Stimulated activated CD4-positive, alpha-beta T cell treated with anti-CD3 and anti-CD28 coated beads, Interleukin-2, amount 100 ng/mL, for 48 hours (primary cell): ENCODE measurements around the gene OSBPL5.

Experiments used
- DNase-seq, 2 donors: peaks; one replicate each; pipeline ENCODE4 v3.0.0-alpha.2; 2020

The OSBPL5 gene, protein sequence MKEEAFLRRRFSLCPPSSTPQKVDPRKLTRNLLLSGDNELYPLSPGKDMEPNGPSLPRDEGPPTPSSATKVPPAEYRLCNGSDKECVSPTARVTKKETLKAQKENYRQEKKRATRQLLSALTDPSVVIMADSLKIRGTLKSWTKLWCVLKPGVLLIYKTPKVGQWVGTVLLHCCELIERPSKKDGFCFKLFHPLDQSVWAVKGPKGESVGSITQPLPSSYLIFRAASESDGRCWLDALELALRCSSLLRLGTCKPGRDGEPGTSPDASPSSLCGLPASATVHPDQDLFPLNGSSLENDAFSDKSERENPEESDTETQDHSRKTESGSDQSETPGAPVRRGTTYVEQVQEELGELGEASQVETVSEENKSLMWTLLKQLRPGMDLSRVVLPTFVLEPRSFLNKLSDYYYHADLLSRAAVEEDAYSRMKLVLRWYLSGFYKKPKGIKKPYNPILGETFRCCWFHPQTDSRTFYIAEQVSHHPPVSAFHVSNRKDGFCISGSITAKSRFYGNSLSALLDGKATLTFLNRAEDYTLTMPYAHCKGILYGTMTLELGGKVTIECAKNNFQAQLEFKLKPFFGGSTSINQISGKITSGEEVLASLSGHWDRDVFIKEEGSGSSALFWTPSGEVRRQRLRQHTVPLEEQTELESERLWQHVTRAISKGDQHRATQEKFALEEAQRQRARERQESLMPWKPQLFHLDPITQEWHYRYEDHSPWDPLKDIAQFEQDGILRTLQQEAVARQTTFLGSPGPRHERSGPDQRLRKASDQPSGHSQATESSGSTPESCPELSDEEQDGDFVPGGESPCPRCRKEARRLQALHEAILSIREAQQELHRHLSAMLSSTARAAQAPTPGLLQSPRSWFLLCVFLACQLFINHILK

DNA sequence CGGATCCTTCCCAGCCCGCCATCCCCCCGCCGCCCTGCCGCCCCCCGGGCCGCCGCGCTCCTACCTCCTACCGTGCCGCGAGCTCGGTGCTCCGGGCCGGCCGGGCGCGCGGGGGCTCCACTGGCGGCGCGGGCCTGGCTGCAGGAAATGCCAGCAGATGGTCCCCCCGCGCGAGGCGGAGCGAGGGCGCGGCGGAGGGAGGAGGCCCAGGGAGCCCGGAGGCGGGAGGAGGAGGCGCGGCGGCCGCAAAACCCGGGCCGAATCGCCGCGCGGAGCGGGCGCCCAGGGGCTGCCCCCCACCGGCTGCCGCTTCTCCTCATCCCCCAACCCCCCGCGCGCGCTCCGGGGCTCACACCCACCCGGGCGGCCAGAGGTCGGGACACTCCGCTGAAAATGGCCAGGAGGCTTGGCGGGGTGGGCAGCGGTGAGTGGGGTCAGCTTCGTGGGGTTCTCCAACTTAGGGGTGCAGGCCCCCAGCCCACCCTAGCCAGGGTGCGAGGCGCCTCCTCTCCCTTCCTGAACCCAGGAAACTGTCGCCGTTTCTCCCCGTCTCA lies at the start of gene OSBPL5:
Gene OSBPL5 (minus strand): TSS at position 159 of the 554 bp plus-strand sequence. CDS start 36,162 bp downstream, outside the sequence.
- DNase-seq = peak; percentile 34 to 36

DNA sequence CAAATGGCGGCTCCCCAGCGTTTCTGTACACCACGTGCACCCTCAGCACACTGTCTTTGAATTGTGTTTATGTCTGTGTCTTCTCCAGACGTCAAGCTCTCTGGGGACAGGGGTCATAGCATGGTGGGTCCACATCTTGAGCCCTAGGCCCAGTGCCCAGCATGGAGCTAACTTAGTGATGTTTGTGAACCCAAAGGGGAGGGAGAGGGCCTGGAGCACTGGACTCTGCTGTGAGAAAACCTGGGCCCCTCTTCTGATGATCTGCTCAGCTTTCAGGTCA lies 49.2 kb upstream of the OSBPL5 start:
- DNase-seq = no peak

DNA sequence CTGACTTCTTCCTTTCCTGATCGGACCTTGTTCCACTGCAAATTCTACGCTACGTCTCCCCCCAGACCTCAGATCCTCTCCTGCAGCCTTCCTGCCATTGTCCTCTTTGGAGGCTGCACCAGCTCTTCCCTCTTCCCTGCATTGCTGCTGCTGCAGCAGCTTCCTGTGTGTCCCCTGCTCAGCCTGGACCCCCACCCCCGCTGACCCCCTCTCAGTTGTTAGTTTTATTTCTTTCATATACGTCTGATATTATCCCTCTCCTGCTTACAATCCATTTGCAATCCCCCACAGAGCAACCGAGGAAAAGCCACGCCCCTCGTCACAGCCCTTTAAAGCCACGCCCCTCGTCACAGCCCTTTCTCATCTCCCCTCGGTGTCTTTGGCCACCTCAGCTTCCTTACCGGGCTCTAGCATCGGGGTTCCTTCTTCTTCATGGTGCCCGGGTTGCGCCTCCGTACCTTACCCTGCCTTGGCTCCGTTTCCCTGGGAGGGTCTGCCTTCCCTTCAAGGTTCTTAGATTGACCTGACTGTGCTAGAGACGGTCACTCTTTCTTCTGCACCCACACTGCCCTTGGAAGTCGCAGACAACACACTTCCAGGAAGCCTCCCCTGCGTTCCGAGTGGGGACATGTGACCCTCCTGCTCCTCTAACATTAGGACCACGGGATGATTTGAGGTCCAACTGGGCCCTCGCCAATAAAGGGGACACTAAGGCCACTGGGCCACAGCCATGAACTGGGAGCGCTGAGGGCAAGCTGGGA lies 48.7 kb upstream of the OSBPL5 start:
- DNase-seq = no peak

DNA sequence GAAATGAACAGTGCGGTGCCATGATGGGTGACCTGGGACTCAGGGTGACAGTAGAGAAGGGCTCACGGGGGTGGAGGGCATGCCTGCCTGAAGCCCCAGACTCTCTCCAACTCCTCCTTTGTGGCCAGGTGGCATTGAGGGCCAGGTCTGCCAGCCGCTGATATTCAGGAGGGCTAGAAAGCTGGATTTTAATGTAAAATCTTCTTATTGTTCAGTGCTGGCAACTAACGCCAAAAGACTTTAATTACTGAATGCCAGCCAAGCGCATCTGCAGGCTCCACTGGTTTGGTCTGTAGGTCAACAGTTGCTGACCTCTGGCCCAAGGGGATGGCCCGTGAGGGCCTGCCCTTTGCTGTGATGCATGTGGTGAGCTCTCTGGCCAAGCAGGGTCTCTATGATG lies 43.2 kb upstream of the OSBPL5 start:
- DNase-seq = no peak

DNA sequence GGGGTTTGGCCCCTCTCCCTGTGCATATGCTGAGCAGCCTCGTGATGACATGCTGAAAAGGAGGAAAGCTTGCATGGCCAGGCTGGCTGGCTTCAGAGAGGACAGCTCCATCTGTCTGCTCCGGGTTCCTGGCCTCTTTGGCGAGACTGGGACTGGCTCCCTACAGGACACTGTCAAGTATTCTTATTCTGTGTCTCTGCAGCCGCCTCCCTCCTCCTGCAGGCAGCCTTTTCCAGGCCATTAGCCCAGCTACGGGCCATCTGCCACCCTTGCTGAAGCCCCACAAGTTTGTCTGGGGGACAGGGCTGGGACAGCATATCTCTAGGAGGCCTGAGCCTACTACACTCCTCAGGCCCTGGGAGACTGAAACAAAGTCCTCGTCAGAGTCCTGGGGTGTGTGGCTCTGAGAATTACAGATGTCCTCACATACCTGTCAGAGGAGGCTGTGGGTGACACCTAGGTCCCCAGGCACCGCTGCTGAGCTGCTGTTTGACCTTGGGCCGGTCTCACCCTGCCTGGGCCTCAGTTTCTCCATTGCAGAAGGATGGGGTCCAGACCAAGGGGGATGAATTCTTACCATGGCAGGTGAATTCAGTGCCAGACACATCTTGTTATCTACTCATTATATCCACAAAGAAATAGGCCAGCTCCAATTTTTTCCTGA lies 42.5 kb upstream of the OSBPL5 start:
- no peak for DNase-seq

DNA sequence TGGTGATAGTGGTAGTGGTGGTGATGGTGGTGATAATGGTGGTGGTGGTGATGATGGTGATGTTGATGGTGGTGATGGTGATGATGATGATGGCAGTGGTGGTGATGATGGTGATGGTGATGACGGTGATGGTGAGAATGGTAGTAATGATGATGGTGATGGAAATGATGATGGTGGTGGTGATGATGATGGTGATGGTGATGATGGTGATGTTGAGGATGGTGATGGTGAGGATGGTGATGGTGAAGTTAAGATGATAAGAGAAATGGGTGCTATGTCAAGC lies 41.8 kb upstream of the OSBPL5 start:
- no peak for DNase-seq

DNA sequence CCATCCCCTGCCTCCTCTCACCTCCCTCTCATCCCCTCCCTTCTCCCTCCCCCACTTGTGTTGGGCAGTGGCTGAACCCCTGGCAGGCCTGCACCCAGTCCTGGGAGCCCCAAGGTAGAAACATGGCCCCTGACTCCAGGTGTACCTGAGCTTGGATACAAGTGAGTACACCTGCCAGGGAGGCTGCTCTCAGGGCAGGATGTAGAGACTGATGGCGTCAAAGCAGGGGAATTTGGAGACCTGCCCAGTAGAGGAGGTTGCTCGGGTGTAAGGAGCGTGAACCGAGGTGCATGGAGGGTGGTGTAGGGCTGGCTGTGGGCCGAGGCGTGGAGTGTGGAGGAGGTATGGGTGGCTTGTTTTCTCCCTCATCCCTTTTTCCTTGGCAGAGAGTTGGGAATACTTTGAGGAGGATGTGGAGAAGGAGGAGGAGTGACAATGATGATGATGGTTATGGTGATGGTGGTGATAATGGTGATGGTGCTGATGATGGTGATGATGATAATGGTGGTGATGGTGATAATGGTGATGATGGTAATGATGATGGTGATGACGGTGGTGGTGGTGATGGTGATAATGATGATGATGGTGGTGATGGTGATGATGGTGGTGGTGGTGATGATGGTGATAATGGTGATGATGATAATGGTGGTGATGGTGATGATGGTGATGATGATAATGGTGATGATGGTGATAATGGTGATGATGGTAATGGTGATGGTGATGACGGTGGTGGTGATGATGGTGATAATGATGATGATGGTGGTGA lies 41.2 kb upstream of the OSBPL5 start:
- no peak for DNase-seq

DNA sequence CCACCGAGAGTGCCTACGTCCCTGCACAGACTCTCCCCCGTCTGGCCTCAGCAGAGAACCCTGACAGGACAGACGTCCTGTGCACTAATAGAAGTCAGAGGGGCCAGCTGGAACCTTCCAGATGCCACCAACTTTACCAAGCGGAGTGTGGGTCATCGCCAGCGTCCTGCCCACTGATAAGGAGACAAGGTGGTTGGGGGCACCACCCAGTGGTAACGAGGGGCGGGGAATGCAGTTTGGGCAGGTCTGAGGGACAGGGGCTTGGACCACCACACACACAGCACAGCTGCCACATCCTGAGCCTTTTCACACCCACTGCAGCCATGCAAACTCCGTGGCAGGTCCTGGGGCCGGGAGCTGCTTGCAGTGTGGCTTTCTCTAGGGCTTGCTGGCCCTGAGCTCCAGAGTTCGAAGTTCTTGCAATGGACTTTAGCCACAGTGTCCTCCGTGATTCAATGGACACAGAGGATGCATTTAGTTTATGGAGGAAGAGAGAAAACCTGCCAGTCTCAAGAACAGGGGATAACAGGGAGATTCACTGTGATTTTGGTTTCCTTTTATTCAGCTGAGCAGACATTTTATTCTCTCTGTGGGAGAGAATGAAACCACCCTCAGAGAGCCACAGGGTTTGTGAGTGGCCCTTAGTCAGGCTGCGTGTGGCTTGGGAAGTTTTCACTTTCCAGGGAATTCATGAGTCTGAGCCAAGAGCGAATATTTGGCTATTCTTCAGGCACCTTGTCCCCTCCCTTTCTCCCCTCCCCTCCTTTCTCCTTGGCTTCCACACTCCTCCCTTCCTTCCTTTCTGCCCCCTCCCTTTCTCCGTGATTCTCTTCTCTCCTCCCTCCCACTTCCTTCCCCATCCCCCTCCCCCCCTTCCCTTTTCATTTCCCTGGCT lies 40.4 kb upstream of the OSBPL5 start:
- DNase-seq = no peak

DNA sequence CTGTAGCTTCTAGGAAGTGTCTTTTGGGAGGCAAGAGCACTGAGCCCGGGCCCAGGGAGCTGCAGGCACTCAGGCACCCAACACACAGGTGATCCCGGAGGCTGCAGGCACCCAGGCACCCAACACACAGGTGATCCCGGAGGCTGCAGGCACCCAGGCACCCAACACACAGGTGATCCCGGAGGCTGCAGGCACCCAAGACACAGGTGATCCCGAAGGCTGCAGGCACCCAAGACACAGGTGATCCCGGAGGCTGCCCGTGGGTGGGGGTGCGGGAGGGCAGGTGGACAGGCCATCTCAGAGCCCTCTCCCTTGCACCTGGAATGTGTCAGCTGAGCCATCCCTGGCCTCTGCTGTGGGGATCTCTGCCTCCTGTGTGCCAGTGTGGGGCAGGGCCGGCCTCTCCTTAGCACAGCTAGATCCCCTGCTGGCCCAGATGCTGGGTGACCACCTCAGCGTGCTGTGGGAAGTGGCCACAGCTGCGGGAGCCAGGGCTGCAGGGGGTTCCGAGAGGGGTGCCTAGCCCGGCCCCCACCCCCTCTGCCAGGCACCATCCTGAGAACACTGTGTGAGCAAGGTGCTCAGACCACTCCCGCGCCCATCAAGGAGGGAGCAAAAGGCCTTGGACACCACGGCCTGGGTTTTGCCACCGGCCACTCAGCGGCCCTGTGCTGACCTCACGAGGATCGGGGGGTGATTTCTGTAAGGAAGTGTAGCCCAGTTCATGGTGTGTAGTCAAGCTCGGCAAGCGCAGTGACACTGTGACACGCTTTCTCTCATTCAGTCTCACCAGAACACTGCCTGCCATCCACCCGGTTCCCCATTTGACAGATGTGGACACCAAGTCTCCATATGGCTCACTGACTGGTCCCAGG lies 39.3 kb upstream of the OSBPL5 start:
- no peak for DNase-seq

DNA sequence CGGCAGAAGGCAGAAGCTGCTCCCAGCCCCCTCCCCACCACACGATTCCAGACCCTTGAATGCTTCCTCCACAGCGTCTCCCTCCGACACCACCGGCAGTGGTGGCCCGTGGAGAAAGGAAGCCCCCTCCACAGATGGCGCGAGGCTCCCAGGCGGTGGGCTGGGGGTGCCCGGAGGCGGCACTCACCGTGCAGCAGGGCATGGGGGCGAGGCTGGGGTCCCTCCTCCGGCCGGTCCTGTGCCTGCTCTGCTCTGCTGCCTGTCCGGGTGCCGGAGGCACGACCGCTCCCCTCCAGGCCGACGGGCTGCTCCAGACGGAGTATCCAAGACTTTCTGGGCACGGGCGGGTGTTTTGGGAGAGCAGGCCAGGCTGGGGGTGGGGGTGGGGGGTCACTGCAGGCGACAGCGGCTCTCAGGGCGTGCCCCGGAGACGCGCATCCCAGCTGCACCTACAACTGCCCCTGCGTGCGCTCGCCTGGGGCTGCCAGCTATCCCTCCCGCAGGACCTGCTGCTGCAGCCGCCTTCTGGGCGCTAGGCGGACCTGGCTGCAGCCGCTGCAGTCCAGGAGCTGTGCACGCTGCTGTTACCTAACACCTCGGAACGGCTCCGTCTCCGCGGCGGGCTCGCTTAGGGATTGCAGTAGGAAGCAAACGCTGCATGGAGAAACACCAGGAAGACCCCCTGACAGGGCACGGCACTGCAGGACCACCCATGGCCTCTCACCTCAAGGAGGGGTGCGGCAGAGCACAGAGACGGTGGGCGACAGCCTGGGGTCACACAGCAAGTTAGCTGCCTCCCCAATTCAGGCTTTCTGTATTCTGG lies 38.3 kb upstream of the OSBPL5 start:
- DNase-seq = no peak

DNA sequence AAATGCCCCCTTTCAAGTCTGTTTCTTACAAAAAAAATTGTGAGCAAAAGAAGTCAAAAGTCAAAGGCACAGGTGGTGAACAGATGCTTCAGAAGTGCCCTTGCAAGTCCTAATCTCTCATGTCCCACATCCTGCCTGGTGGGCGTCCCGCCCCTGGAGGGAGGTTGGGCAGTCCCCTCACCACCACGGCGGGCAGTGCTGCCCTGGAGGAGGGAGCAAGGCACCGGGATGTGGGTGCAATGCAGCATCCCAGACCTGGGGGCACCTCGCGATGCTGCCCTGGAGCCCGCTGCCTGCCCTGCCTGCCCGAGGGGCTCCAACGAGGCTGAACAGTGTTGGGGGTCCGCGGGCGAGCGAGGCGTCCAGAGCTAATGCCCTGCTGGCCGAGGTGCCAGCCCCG lies 37.6 kb upstream of the OSBPL5 start:
- no peak for DNase-seq

DNA sequence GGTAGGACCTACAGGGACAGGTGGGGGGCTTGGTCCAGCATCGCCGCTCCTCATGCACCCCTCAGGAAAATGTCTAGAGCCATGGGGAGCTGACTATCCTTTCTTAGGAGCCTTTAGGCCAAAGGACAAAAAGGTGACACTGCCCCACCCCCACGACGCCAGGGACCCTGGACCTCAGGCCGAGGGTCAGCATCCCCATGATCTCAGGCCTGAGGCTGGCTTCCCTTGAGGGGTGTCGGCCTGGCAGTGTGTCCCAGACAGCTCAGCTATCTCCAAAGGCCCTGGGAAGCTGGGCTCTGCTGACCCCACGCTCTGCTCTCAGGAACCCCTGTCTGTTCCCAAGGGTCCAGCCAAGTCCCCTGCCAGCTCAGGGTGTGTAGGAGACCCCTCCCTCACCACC lies 37.2 kb upstream of the OSBPL5 start:
- no peak for DNase-seq

DNA sequence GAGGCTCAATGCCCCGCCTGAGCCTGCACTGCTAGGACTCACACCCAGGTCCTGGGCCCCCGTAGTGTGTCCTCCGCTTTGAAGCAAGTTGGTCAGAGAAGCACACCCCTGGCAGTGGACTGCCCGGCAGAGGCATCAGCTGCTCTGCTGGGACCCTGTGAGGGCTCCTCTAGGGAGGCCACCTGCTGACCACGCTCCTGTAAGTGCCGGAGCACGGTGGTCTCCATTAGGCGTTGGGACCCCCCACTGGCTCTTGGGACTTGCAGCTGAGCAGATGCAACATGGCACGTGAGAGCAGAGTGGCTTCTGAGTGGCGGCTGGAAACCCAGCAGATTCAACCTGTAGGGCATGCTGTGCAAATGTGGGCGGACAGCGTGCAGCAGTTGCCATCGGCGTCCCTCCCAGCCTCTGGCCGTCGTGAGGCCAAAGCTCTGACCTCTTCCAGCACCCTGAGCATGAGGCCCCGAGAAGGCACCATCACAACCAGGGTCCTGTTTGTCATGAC lies 36.6 kb upstream of the OSBPL5 start:
- DNase-seq = no peak

DNA sequence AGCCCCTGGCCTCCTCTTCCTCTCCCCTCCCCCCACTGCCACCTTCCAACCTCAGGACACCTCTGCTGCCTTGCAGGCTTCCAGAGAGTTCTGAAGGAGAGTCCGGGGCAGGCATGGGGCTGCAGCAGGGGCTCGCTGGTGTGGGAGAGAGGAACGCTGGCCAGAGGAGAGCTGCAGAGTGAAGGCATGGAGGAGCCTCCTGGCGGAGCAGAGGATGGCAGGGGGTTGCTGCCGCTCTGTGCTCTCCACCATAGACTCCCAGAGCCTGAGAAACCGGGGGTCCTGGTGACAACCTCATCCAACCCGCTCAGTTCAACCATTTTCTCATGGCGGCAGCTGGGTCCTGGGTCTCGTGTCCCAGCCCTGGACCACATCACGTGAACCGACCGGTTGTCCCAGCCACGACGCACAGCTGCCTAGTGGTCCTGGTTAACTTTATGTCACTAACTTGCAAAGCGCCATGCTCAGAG lies 36.0 kb upstream of the OSBPL5 start:
- no peak for DNase-seq

DNA sequence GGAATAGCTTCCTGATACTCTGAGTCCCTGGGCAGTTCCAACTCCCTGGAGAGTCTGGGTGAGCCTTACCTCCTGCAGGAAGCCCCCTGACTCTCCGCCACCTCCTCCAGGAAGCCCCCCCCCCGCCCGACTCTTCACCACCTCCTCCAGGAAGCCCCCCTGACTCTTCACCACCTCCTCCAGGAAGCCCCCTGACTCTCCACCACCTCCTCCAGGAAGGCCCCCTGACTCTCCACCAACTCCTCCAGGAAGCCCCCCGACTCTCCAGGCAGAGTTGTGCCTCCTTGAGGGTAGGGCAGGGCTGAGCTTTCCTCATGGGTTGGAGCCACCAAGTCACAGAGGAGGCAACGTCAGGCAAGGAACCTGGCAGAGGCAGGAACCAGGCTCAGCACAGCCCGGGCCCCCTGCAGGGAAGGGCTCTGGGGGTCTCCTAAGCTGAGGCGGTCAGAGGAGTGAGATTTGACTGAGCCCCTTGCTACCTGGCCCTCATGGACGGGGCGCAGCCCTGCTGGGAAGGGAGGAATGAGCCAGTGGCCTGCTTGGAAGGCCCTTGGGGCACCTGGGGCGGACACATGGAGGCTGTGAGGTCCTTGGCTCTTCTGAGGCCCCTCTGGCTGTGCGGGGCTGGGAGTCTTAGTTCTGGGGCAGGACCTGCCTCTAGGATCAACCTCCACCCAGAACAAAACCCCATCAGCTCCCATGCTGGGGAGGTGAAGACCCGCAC lies 35.4 kb upstream of the OSBPL5 start:
- no peak for DNase-seq

DNA sequence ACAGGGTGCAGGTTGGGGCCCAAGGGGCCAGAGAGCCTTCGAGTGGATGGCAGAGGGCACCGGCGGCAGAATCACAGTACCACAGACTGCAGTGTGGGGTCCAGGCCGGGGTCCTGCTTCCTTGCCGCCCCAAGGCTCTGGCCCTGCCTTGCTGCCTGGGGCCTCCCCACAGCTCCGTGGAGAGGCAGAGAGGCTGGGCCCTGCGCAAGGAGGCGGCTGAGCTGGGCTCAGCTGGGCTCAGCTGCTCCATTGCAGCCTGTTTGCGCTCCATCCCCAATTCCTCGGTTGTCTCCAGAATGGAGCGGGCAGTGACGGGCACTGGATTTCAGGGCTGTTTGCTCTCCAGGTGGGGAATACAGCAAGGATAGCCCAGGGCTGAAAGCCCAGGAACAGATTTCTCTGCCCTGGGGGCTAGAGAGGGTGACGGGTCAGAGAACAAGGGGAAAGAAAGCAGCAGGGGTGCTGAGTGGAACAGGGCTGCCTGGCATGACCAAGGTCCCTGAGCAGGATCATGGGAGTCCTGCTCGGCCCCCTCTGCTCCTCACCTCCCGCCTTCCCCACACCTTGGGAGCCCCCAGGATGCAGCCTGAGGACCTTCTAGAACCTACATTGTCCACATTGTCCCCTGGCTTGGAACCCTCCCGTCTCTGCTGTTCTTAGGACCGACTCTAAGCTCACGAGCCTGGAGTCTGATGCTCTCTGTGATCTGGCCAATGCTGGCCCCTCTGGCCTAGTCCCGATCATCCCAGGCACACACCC lies 34.6 kb upstream of the OSBPL5 start:
- DNase-seq = no peak

DNA sequence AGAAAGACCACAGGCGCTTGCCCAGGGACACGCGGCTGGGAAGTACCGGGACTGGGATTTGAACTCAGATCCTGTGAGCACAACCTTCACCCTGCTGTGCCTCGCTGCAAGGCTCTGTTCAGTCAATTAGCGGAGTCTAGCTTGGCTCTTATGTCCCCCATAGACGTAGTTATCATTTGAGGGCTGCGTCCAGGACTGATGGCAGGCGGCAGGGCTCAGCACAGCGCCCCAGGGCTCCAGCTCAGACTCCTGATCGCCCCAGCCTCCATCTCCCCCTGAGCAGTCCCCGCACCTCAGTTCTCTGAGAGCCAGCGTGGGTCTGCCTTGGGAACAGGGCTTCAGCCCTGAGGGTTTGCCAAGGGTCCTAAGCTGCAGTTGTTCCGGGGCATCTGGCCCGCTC lies 33.7 kb upstream of the OSBPL5 start:
- no peak for DNase-seq
